GM23248 (cell line): Measurements from ENCODE around the gene MSANTD1. TPM values are rescaled to one million over a fixed set of nuclear protein-coding genes. Genes with fewer than 3 reads are reported as not detected.

Experiments used
- DNase-seq: peaks from one replicate; pipeline ENCODE4 v3.0.0-alpha.2; 2015
- H2AFZ ChIP-seq: fragments of 200-600 bp; sonication (generic); 2 replicates; pipeline ENCODE4 v1.6.1; 2016; ENCODE audit warnings: antibody characterized with exemption
- H3F3A ChIP-seq: fragments of 200-600 bp; sonication (generic); 2 replicates; pipeline ENCODE4 v1.6.1; 2016; ENCODE audit warnings: mild to moderate bottlenecking, antibody characterized with exemption, mixed run types; ENCODE audit not compliant: insufficient read depth
- H3K27ac ChIP-seq: fragments of 200-600 bp; sonication (generic); 2 replicates; pipeline ENCODE4 v1.5.1; 2016; ENCODE audit warnings: mild to moderate bottlenecking
- H3K27me3 ChIP-seq: fragments of 200-600 bp; sonication (generic); replicated peaks from 2 replicates; pipeline ENCODE4 v1.6.1; 2016; ENCODE audit warnings: mild to moderate bottlenecking; ENCODE audit not compliant: insufficient read depth
- H3K36me3 ChIP-seq: fragments of 200-600 bp; sonication (generic); 2 replicates; pipeline ENCODE4 v1.6.1; 2016; ENCODE audit warnings: low read depth, mild to moderate bottlenecking
- H3K4me1 ChIP-seq: fragments of 200-600 bp; sonication (generic); 2 replicates; pipeline ENCODE4 v1.6.1; 2016; ENCODE audit warnings: mild to moderate bottlenecking; ENCODE audit not compliant: insufficient read depth
- H3K4me2 ChIP-seq: fragments of 200-600 bp; sonication (generic); one replicate; pipeline ENCODE4 v1.6.1; 2016; ENCODE audit warnings: mild to moderate bottlenecking; ENCODE audit not compliant: unreplicated experiment
- H3K4me3 ChIP-seq: fragments of 200-600 bp; sonication (generic); 2 replicates; pipeline ENCODE4 v1.5.1; 2016; ENCODE audit warnings: mild to moderate bottlenecking
- H3K79me2 ChIP-seq: fragments of 200-600 bp; sonication (generic); 2 replicates; pipeline ENCODE4 v1.6.1; 2016; ENCODE audit warnings: mild to moderate bottlenecking; ENCODE audit not compliant: insufficient read depth
- H3K9ac ChIP-seq: fragments of 200-600 bp; sonication (generic); 2 replicates; pipeline ENCODE4 v1.6.1; 2016; ENCODE audit warnings: mild to moderate bottlenecking
- H3K9me2 ChIP-seq: fragments of 200-600 bp; sonication (generic); 2 replicates; pipeline ENCODE4 v1.6.1; 2016; ENCODE audit warnings: mixed run types, mild to moderate bottlenecking, moderate library complexity; ENCODE audit not compliant: insufficient read depth
- H3K9me3 ChIP-seq: fragments of 200-600 bp; sonication (generic); one replicate; pipeline ENCODE4 v1.6.1; 2017; ENCODE audit warnings: low read depth
- H4K20me1 ChIP-seq: fragments of 200-600 bp; sonication (generic); 2 replicates; pipeline ENCODE4 v1.6.0; 2016; ENCODE audit not compliant: insufficient read depth
- EZH2 ChIP-seq: fragments of 200-600 bp; sonication (generic); IDR thresholded peaks from 2 replicates; pipeline ENCODE4 v1.6.1; 2018; ENCODE audit warnings: antibody characterized with exemption, mild to moderate bottlenecking; ENCODE audit not compliant: insufficient read depth, poor library complexity, severe bottlenecking
- EZH2phosphoT487 ChIP-seq: fragments of 200-600 bp; sonication (generic); IDR thresholded peaks from 2 replicates; pipeline ENCODE4 v1.6.1; 2018; ENCODE audit warnings: antibody characterized with exemption, moderate library complexity, mild to moderate bottlenecking, low read depth; ENCODE audit not compliant: insufficient read depth
- WGBS, 2 experiments: methylation state at CpG; one replicate each; pipeline ENCODE4 v1.1.6; 2015 to 2017; ENCODE audit warnings: low lambda C conversion rate in 2 of 2, low coverage in 1 of 2; ENCODE audit errors: missing lambda C conversion rate in 2 of 2; 5-methylcytosine and 5-hydroxymethylcytosine counted together
- in situ Hi-C: fragments of 300-500 bp; cut with MboI; formaldehyde crosslinking; loops from 2 replicates; pipeline ENCODE4 v1.15.0; 2020
- polyA plus RNA-seq: library from polyadenylated mRNA; unstranded; fragments of >200 nt; fragmentation: Nextera tagmentation; extraction: Ambion mirVana; gene quantifications from 2 replicates; pipeline ENCODE4 v1.2.1, GENCODE V29; 2016
- total RNA-seq: library from RNA; depleted of rRNA; stranded (reverse); fragments of >200 nt; shearing (Covaris generic); gene quantifications from 2 replicates; pipeline ENCODE4 v1.2.3, GENCODE V29; 2014

Gene MSANTD1
- total and polyA plus RNA-seq, 2 experiments from 2014 or later, result not detected

- TF ChIP-seq EZH2 (no peak), EZH2phosphoT487 (no peak)
- Histone ChIP-seq H3K9ac (no peak overlapping the region), H3F3A (no peaks in the 10 kb centered on the region), H3K9me3 (no peaks in the 10 kb centered on the region), H3K27me3 (no peaks in the 10 kb centered on the region), H4K20me1 (no peaks in the 10 kb centered on the region), H3K9me2 (no peaks in the 10 kb centered on the region), H3K4me3 (no peak overlapping the region), H3K27ac (no peak overlapping the region), H3K79me2 (no peaks in the 10 kb centered on the region), H3K36me3 (no peaks in the 10 kb centered on the region), H3K4me1 (no peaks in the 10 kb centered on the region), H3K4me2 (no peak overlapping the region), H2AFZ (no peak overlapping the region)
- no peak for DNase-seq
- in situ Hi-C loops, result no loop called here
- WGBS, 2 experiments, result 88 to 94% methylated on average over 18 to 20 of the region's 20 CpGs
Observed at GRCh38 chr4:3249711-3250437, 915 bp downstream of the MSANTD1 start.

- Histone ChIP-seq H3K9me2 (no peaks in the 10 kb centered on the region), H4K20me1 (no peaks in the 10 kb centered on the region), H3K27me3 (no peaks in the 10 kb centered on the region), H3K9me3 (no peaks in the 10 kb centered on the region), H3K27ac (no peak overlapping the region), H3K79me2 (no peaks in the 10 kb centered on the region), H3K4me3 (no peak overlapping the region), H3F3A (no peaks in the 10 kb centered on the region), H3K36me3 (no peaks in the 10 kb centered on the region), H3K4me1 (no peaks in the 10 kb centered on the region), H2AFZ (no peak overlapping the region), H3K4me2 (no peak overlapping the region), H3K9ac (no peak overlapping the region)
- WGBS, 2 experiments, result 87 to 88% methylated on average over 12 to 14 of the region's 14 CpGs
- DNase-seq, result no peak
- in situ Hi-C loops, result no loop called here
- no peak for TF ChIP-seq EZH2
- TF ChIP-seq EZH2phosphoT487, result no peak
Observed at GRCh38 chr4:3250438-3250955, 1.5 kb downstream of the MSANTD1 start.

GRCh38 chr4:3250956-3251690 is 2.2 kb downstream of the MSANTD1 start:
- Histone ChIP-seq H3K27ac (no peak overlapping the region), H3K9me2 (no peaks in the 10 kb centered on the region), H3K36me3 (no peaks in the 10 kb centered on the region), H3K4me2 (no peak overlapping the region), H3K9me3 (no peaks in the 10 kb centered on the region), H3K4me3 (no peak overlapping the region), H3F3A (no peaks in the 10 kb centered on the region), H3K4me1 (no peaks in the 10 kb centered on the region), H2AFZ (no peak overlapping the region), H3K27me3 (no peaks in the 10 kb centered on the region), H4K20me1 (no peaks in the 10 kb centered on the region), H3K79me2 (no peaks in the 10 kb centered on the region), H3K9ac (no peak overlapping the region)
- no peak for TF ChIP-seq EZH2phosphoT487
- peak; percentile 52 for DNase-seq
- in situ Hi-C loops, result no loop called here
- 92% methylated on average over 19 of the region's 19 CpGs for WGBS, 2 experiments

DNA sequence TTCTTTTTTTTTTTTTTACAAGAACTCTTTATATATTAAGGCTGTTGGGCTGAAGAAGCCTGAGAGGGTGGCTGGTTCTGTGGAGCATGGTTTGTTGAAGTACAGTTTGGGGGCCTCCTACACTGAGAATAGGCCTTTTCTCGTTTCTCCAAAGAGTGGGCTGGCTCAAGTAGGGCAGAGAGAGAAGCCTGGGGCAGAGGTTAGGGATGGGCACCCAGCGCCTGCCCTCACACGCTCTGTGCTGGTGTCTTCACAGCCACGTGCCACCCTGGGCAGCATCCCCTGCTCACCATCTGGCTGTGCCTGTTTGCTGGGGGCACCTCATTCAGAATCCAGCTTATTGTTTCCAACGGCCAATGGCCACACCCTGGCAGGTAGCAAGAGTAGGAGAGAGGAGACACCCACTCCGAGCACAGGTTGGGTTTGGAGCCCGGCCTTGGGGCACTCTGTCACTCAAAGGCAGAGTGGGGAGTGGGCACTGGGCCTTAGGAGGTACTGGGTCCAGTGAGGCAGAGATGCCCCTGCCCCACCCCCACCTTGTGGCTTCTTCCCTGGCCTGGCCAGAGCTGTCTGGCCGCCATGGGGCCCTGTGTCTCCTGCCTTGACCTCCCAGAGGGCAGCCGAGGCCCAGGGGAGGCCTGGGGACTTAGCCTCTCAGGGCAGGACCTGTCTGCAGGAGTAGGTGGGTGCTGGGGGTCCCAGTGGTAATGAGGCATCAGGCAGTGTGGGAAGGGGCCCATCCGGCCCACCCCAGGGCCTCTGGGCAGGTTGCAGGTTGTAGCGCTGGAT is 2.9 kb downstream of the MSANTD1 start:
- TF ChIP-seq EZH2phosphoT487 (no peak), EZH2 (no peak)
- H3K27me3 ChIP-seq, result no peaks in the 10 kb centered on the region
- H3F3A ChIP-seq, result no peaks in the 10 kb centered on the region
- H3K4me1 ChIP-seq, result no peaks in the 10 kb centered on the region
- DNase-seq, result no peak
- no peaks in the 10 kb centered on the region for H3K79me2 ChIP-seq
- no peaks in the 10 kb centered on the region for H3K9me2 ChIP-seq
- H2AFZ ChIP-seq, result no peak overlapping the region
- no peak overlapping the region for H3K4me3 ChIP-seq
- H3K9ac ChIP-seq, result no peak overlapping the region
- H3K9me3 ChIP-seq, result no peaks in the 10 kb centered on the region
- no peaks in the 10 kb centered on the region for H3K36me3 ChIP-seq
- in situ Hi-C loops, result no loop called here
- 81 to 90% methylated on average over 11 of the region's 11 CpGs for WGBS, 2 experiments
- no peak overlapping the region for H3K4me2 ChIP-seq
- H3K27ac ChIP-seq, result no peak overlapping the region
- no peaks in the 10 kb centered on the region for H4K20me1 ChIP-seq
